A549 treated with AZD9567 at 1 μM for 4 hours (cell line): ENCODE data around the gene ANKH. TPM values are rescaled to one million over a fixed set of nuclear protein-coding genes. Genes with fewer than 3 reads are reported as not detected.

Experiments
- total RNA-seq: library from RNA; stranded (reverse); fragments of 200-300 nt; extraction: Qiagen RNA extraction; gene quantifications from 5 replicates; pipeline ENCODE4 v1.2.3, GENCODE V29; 2022; ENCODE audit not compliant: insufficient read depth

The ANKH gene
- 19.4 to 22.9 TPM (median 20.5 TPM) in 5 replicates for total RNA-seq

DNA sequence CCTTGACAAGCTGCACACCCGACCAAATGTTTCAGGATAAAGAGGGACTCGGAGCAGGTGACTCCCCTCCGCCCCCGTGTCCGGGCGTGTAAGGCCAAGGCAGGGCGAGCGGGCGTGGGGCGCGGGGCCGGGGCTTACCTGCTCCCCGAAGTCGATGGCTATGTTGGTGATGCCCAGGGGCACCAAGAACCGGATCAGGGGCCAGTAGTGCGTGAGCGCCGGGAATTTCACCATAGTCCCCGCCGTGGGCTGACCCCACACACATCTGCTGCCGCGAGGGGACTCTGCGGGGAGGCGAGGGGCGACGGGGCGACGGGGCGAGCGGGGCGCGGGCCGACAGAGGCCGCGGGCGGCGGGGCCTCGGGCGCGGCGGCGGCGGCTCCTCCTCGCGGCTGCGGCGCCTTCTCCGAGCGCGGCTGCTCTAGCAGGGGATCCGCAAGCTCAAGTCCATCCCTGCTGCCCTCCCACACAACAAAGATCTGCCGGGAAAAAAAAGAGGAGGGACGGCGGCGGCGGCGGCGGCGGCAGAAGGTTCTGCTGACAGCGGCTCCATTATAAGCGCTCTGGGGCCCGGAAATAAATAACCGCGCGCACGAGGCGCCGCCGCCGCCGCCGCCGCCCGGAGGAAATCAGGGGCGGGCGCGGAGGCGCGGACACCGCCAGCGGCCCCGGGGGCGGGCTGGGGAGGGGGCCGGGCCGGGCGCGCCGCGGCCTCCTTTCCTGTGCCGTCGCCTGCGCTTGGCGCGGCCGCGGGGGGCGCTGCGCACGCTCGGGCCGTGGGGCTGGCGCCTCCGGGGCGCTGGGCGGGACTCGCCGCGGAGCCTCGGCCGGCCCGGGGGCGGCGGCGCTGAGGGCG lies at the start of gene ANKH:
ANKH (minus strand) TSS at position 565 of the 856 bp plus-strand sequence; CDS start at position 234, 331 bp downstream.

GRCh38 chr5:14664270-14665100 lies 207.1 kb downstream of the ANKH start, which contains the start of gene OTULIN:
Gene OTULIN (plus strand): TSS chr5:14664718. CDS start chr5:14664826, 108 bp downstream.

Other genes starting within 250 kb of the ANKH start
- gene OTULIN, start 207.1 kb downstream of the ANKH start, total RNA-seq, result 17.2 to 25.3 TPM (median 21.3 TPM) in 5 replicates